Mesothelial cell of epicardium (in vitro differentiated cells): ENCODE results near the gene KIAA1586. TPM values are rescaled to one million over a fixed set of nuclear protein-coding genes. Genes with fewer than 3 reads are reported as not detected.

Source experiments
- DNase-seq, 2 experiments: peaks; one replicate each; pipeline ENCODE4 v3.0.0; 2021; ENCODE audit warnings: low spot score in 2 of 2; ENCODE audit not compliant: unreplicated experiment in 2 of 2
- H3K27ac Mint-ChIP-seq: 2 replicates; pipeline ENCODE4 v1.8.0; 2021; ENCODE audit warnings: mixed read lengths
- H3K27me3 Mint-ChIP-seq: 2 replicates; pipeline ENCODE4 v1.8.0; 2021; ENCODE audit warnings: low read depth, mixed read lengths
- H3K36me3 Mint-ChIP-seq: 2 replicates; pipeline ENCODE4 v1.8.0; 2021; ENCODE audit warnings: mixed read lengths
- H3K4me1 Mint-ChIP-seq: 2 replicates; pipeline ENCODE4 v1.8.0; 2021; ENCODE audit warnings: mixed read lengths
- H3K4me3 Mint-ChIP-seq: 2 replicates; pipeline ENCODE4 v1.8.0; 2021; ENCODE audit warnings: mild to moderate bottlenecking, moderate library complexity, mixed read lengths
- H3K9me3 Mint-ChIP-seq: 2 replicates; pipeline ENCODE4 v1.8.0; 2021; ENCODE audit warnings: mixed read lengths
- total RNA-seq: library from RNA; stranded (reverse); gene quantifications from 3 replicates; pipeline ENCODE4 v1.2.1, GENCODE V29; 2021
- TF ChIP-seq, protein P1 (sequence below): fragments of 200-600 bp; sonication (generic); IDR thresholded peaks from one replicate; pipeline ENCODE4 v1.5.0; 2021; ENCODE audit warnings: antibody characterized with exemption; ENCODE audit not compliant: unreplicated experiment

Gene KIAA1586
- total RNA-seq, 1 donor from 2014 or later = 26.2 TPM

DNA sequence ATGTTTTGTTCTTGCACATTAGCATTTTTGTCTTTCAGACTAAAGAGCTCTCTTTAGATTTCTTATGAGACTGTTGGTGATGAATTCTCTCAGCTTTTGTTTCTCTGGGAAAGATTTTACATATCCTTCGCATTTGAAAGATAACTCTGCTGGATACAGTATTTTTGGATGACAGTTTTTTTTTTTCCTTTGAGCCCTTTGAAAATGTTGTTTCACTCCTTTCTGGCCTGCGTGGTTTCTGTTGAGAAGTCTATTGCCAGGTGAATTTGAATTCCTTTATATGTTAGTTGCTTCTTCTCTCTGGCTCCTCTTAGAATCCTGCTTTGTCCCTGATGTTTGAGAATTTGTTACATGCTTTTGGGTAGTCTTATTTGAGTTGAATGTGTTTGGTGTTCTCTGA is 22.2 kb upstream of the KIAA1586 start:
- Mint-ChIP-seq H3K36me3 (peaks cover 34% of the 10 kb centered on the region), H3K4me3 (no peak overlapping the region), H3K4me1 (peaks cover 14% of the 10 kb centered on the region), H3K27me3 (no peaks in the 10 kb centered on the region), H3K27ac (no peak overlapping the region), H3K9me3 (peaks cover 30% of the 10 kb centered on the region)
- TF ChIP-seq, protein P1, sequence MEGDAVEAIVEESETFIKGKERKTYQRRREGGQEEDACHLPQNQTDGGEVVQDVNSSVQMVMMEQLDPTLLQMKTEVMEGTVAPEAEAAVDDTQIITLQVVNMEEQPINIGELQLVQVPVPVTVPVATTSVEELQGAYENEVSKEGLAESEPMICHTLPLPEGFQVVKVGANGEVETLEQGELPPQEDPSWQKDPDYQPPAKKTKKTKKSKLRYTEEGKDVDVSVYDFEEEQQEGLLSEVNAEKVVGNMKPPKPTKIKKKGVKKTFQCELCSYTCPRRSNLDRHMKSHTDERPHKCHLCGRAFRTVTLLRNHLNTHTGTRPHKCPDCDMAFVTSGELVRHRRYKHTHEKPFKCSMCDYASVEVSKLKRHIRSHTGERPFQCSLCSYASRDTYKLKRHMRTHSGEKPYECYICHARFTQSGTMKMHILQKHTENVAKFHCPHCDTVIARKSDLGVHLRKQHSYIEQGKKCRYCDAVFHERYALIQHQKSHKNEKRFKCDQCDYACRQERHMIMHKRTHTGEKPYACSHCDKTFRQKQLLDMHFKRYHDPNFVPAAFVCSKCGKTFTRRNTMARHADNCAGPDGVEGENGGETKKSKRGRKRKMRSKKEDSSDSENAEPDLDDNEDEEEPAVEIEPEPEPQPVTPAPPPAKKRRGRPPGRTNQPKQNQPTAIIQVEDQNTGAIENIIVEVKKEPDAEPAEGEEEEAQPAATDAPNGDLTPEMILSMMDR = no peak
- DNase-seq = no peak

DNA sequence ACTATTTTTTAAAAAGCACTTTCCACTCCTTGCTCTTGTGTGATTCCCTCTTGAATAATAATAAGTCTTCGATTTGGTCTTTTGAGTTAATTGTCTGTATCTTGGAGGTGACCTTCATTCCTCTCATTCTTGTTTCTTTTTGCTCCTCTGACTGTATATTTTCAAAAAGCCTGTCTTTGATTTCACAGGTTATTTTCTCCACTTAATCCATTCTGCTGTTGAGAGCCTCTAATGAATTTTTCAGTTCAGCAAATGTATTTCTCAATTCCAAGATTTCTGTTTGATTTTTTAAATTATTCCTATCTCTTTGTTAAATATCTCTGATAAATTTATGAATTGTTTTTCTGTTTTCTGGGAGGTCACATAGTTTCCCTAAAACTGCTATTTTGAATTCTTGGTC is 21.7 kb upstream of the KIAA1586 start:
- peaks cover 34% of the 10 kb centered on the region for H3K36me3 Mint-ChIP-seq
- DNase-seq = no peak
- H3K4me3 Mint-ChIP-seq = no peak overlapping the region
- H3K27me3 Mint-ChIP-seq = no peaks in the 10 kb centered on the region
- H3K4me1 Mint-ChIP-seq = peaks cover 19% of the 10 kb centered on the region
- TF ChIP-seq, protein P1 = no peak
- no peak overlapping the region for H3K27ac Mint-ChIP-seq
- H3K9me3 Mint-ChIP-seq = peaks cover 30% of the 10 kb centered on the region

DNA sequence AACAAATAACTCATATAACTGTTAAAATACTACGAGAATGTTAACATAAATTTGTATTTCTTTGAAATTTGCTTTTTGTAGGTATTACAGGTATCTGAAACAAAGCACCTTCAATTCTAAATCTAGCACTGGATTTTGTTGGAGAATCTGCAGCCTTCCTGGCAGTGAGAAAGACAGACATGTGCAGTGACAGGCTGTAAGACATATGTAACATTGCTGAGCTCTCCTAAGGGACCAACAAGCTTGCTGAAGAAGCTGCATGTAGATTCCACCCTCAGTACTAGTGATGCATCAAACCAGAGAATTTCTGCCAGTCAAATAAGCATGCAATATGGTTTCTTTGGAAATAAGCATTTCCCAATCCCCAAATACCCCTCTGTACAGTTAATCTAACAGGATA is 20.5 kb upstream of the KIAA1586 start:
- Mint-ChIP-seq H3K9me3 (peaks cover 30% of the 10 kb centered on the region), H3K36me3 (peaks cover 34% of the 10 kb centered on the region), H3K4me1 (peaks cover 22% of the 10 kb centered on the region), H3K4me3 (no peak overlapping the region), H3K27ac (no peak overlapping the region), H3K27me3 (no peaks in the 10 kb centered on the region)
- TF ChIP-seq, protein P1 = no peak
- DNase-seq = no peak

DNA sequence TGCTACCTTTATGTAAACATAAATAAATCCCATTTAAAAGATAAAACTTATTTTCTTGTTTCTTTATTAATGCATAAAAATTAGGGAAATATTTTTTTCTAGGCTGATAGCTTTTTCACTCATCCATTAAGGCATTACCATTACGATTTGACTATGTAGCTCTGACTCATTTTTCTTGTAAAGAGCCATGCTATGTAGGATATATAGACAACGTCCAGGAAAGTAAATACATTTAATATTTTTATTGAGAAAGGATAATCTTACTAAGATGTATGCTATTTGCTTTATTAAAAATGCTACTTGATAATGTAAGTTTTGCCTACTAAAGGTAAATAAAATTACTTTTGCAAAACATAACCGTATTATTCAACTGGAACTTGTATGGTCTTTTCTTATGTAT is 19.2 kb upstream of the KIAA1586 start:
- Mint-ChIP-seq H3K4me1 (peaks cover 33% of the 10 kb centered on the region), H3K9me3 (peaks cover 30% of the 10 kb centered on the region), H3K36me3 (peaks cover 34% of the 10 kb centered on the region), H3K27ac (no peak overlapping the region), H3K4me3 (no peak overlapping the region), H3K27me3 (no peaks in the 10 kb centered on the region)
- no peak for DNase-seq
- TF ChIP-seq, protein P1 = no peak

DNA sequence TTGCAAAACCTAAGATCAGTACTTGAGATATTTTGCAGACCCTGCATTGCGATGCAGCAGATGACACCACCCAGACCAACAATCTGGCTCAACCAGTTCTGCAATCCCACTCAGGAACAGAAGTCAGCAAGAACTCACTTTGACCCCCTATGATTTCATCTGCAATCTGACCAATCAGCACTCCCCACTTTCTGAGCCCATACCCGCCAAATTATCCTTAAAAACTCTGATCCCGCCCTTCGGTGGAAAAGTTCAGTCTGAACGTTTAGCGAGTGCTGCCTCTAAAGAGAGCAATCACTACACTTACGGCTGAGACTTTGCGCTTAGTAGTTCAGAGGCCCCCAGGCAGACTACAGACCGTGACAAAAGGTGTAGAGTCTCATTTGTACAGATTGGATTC is 17.3 kb upstream of the KIAA1586 start:
- Mint-ChIP-seq H3K27me3 (no peaks in the 10 kb centered on the region), H3K27ac (peak overlapping the region; percentile 97), H3K4me3 (peak overlapping the region; percentile 11), H3K4me1 (peaks cover 35% of the 10 kb centered on the region), H3K9me3 (peaks cover 16% of the 10 kb centered on the region), H3K36me3 (peaks cover 24% of the 10 kb centered on the region)
- TF ChIP-seq, protein P1 = no peak
- DNase-seq = peak; percentile 27 to 47

DNA sequence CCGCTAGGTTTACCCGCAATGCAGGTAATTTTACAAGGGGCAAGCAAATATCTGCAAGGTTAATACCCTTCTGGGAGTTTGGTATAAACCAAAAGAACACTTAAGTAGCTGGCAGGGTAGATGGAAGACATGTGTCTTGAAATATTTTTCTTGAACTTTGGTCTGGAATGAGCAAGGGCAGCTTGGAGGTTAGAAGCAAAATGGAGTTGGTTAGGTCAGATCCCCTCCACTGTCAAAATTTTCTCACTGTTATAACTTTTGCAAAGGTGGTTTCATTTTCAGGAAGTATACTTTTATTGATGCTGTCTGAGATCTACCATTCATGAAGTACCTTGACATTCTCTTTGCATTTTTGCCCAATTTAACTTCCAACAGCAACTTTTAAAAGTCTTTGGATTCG is 13.3 kb upstream of the KIAA1586 start:
- no peak overlapping the region for H3K27ac Mint-ChIP-seq
- no peaks in the 10 kb centered on the region for H3K27me3 Mint-ChIP-seq
- H3K4me3 Mint-ChIP-seq = no peak overlapping the region
- no peaks in the 10 kb centered on the region for H3K9me3 Mint-ChIP-seq
- H3K4me1 Mint-ChIP-seq = peaks cover 31% of the 10 kb centered on the region
- no peak for DNase-seq
- H3K36me3 Mint-ChIP-seq = no peaks in the 10 kb centered on the region
- TF ChIP-seq, protein P1 = no peak
